A204.1 (cell line): ENCODE data around the gene GALNT2.

ENCODE experiments used
- FAIRE-seq: peaks from 2 replicates; lab custom pipeline; 2012; peaks lifted over from hg19 to GRCh38; lab: Jason Lieb, UNC

Gene GALNT2

DNA sequence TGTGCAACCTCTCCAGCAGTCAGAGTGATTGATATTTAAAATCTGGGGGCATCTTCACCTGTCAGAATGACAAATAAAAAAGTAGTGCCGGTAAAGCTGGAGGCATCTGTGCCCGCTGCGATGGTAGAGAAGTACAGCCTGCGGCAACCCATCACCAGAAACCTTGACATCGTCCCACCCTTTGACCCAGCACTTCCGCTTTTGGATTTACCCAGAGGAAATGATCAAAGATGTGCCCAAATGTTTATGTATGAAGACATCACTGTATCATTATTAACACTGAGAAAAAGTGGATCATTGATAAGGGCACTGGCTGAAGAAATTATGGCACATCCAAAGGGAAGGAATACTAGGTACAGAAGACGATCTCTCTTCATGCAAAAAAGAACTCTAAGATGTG is 263.1 kb downstream of the GALNT2 start:
- no peak for FAIRE-seq
